Lower lobe of right lung (tissue), 2 donors: ENCODE measurements around the gene DIS3L. TPM values are rescaled to one million over a fixed set of nuclear protein-coding genes. Genes with fewer than 3 reads are reported as not detected.
"Not testable (repeated sequence)": the region's sequence is repeated elsewhere in the genome, so short reads cannot be mapped to it uniquely, and the experiment has no call there.

ENCODE experiments used
- ATAC-seq, 2 donors: fragments of 200-7000 bp; cut with Tn5 transposase; one replicate each; pipeline ENCODE4 v1.9.1; 2020 to 2022; ENCODE audit warnings: mild to moderate bottlenecking in 2 of 2, moderate library complexity in 2 of 2
- DNase-seq: peaks from one replicate; pipeline ENCODE4 v3.0.0-alpha.2; 2020
- H3K27ac ChIP-seq: fragments of 200-600 bp; one replicate; pipeline ENCODE4 v1.8.0; 2022
- H3K27me3 ChIP-seq: fragments of 200-600 bp; one replicate; pipeline ENCODE4 v1.8.0; 2022; ENCODE audit warnings: low read depth
- H3K36me3 ChIP-seq: fragments of 200-600 bp; one replicate; pipeline ENCODE4 v1.8.0; 2022; ENCODE audit warnings: mild to moderate bottlenecking
- H3K4me1 ChIP-seq: fragments of 200-600 bp; one replicate; pipeline ENCODE4 v1.8.0; 2022
- H3K4me3 ChIP-seq: fragments of 200-600 bp; one replicate; pipeline ENCODE4 v1.8.0; 2022; ENCODE audit warnings: mild to moderate bottlenecking
- H3K9me3 ChIP-seq: fragments of 200-600 bp; one replicate; pipeline ENCODE4 v1.8.0; 2022
- intact Hi-C: fragments of 100-400 bp; cut with DNase I; formaldehyde crosslinking; loops from one replicate; pipeline ENCODE4 v1.11.0; 2022
- total RNA-seq: library from RNA; stranded (reverse); fragmentation: NEBNext Ultra II Directional; extraction: Animal tissue kit (Norgen Biotek cat#: 25700); gene quantifications from one replicate; pipeline ENCODE4 v1.2.1, GENCODE V29; 2021
- TF ChIP-seq, protein P1 (sequence below): fragments of 200-600 bp; IDR thresholded peaks from one replicate; pipeline ENCODE4 v1.8.0; 2022; ENCODE audit warnings: antibody characterized with exemption, mild to moderate bottlenecking
- donor health status: DM: no; HTN: yes; CAD: no; lungs with severe emphysema.

The DIS3L gene
- total RNA-seq, 1 donor from 2014 or later = 29.2 TPM

GRCh38 chr15:66359740-66360139 lies 66.4 kb downstream of the DIS3L start:
- Histone ChIP-seq H3K27me3 (no peaks in the 10 kb centered on the region), H3K4me3 (no peak overlapping the region), H3K27ac (no peak overlapping the region), H3K9me3 (no peaks in the 10 kb centered on the region), H3K4me1 (peaks cover 12% of the 10 kb centered on the region), H3K36me3 (no peaks in the 10 kb centered on the region)
- ATAC-seq (no peak), DNase-seq (no peak)
- intact Hi-C loops = no loop called here
- TF ChIP-seq, protein P1, sequence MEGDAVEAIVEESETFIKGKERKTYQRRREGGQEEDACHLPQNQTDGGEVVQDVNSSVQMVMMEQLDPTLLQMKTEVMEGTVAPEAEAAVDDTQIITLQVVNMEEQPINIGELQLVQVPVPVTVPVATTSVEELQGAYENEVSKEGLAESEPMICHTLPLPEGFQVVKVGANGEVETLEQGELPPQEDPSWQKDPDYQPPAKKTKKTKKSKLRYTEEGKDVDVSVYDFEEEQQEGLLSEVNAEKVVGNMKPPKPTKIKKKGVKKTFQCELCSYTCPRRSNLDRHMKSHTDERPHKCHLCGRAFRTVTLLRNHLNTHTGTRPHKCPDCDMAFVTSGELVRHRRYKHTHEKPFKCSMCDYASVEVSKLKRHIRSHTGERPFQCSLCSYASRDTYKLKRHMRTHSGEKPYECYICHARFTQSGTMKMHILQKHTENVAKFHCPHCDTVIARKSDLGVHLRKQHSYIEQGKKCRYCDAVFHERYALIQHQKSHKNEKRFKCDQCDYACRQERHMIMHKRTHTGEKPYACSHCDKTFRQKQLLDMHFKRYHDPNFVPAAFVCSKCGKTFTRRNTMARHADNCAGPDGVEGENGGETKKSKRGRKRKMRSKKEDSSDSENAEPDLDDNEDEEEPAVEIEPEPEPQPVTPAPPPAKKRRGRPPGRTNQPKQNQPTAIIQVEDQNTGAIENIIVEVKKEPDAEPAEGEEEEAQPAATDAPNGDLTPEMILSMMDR = no peak

DNA sequence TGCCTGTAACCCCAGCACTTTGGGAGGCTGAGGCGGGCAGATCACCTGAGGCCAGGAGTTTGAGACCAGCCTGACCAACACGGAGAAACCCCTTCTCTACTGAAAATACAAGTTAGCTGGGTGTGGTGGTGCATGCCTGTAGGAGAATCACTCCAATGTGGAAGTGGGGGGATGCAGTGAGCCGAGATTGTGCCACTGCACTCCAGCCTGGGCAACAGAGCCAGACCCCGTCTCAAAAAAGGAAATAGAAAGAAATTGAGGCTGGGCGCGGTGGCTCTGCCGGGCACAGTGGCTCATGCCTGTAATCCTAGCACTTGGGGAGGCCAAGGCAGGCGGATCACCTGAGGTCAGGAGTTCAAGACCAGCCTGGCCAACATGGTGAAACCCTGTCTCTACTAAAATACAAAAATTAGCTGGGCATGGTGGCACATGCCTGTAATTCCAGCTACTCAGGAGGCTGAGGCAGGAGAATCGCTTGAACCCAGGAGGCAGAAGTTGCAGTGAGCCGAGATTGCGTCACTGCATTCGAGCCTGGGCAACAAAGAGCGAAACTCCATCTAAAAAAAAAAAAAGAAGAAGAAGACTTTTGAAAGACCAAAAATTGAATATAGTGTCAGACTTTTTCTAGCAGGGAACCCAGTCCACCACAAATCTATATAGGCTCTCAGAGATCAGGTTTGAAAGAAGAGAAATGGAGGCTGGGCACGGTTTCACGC lies 68.5 kb downstream of the DIS3L start:
- H3K27ac ChIP-seq, H3K9me3 ChIP-seq, H3K36me3 ChIP-seq, DNase-seq, intact Hi-C loops, ATAC-seq, H3K4me1 ChIP-seq, H3K27me3 ChIP-seq, H3K4me3 ChIP-seq: not testable (repeated sequence)

GRCh38 chr15:66362776-66363175 lies 69.4 kb downstream of the DIS3L start:
- H3K9me3 ChIP-seq = no peaks in the 10 kb centered on the region
- ATAC-seq (no peak), DNase-seq (no peak)
- H3K27ac ChIP-seq = no peak overlapping the region
- H3K4me3 ChIP-seq = no peak overlapping the region
- no peaks in the 10 kb centered on the region for H3K27me3 ChIP-seq
- intact Hi-C loops = no loop called here
- no peaks in the 10 kb centered on the region for H3K4me1 ChIP-seq
- H3K36me3 ChIP-seq = no peaks in the 10 kb centered on the region
- TF ChIP-seq, protein P1 = no peak

GRCh38 chr15:66364944-66365528 lies 71.7 kb downstream of the DIS3L start:
- H3K4me1 ChIP-seq = no peaks in the 10 kb centered on the region
- TF ChIP-seq, protein P1 = no peak
- ATAC-seq (no peak), DNase-seq (no peak)
- H3K36me3 ChIP-seq = no peaks in the 10 kb centered on the region
- no peaks in the 10 kb centered on the region for H3K27me3 ChIP-seq
- no peak overlapping the region for H3K4me3 ChIP-seq
- H3K9me3 ChIP-seq = no peaks in the 10 kb centered on the region
- intact Hi-C loops = no loop called here
- H3K27ac ChIP-seq = no peak overlapping the region

DNA sequence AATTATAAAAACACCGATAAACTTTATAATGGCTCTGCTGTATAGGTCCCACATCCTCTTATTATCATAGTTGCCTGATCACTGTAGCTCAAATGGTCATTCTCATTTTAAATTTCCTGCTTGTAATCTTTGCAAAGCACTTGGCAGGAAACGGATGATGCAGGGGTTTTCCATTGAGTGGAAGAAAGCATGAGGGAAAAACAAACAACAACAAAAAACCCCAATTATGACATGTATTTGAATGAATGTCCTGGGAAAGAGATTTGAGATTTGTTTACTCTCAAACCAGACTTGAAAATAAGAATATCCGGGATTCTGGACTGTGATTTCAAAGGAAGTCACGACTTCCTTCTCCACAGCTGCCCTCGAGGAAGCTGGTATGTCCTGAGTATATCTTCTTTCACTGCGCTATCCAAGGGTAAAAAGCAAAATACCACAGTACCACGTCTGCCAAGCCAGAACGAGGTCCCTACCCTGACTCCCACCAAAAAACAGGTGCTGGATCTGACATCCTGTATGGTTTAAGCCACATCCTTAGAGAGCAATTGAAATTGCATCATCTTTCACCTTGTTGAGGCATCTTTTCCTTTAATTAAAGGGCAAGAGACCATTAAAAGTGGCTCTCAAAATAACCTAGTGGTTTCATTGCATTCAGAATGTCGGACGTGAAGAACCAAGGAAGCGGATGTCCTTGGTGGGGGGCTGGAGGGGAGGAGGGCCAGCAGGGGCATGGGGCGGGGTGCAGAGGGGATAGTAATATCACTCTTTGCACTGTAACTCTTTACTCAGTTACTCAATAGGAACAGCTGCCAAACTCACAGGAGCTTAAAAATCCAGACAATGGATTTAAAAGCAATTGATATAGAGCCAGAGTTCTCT lies 76.6 kb downstream of the DIS3L start:
- Histone ChIP-seq H3K9me3 (peaks cover 4% of the 10 kb centered on the region), H3K27ac (peak overlapping the region; percentile 82), H3K4me3 (peak overlapping the region; percentile 50), H3K27me3 (no peaks in the 10 kb centered on the region), H3K36me3 (no peaks in the 10 kb centered on the region), H3K4me1 (peaks cover 10% of the 10 kb centered on the region)
- intact Hi-C loops = no loop called here
- DNase-seq (no peak), ATAC-seq (peak; percentile 39 to 50)
- TF ChIP-seq, protein P1 = no peak
